Measurements from ENCODE around the gene UNK.
"Not testable (repeated sequence)": the region's sequence is repeated elsewhere in the genome, so short reads cannot be mapped to it uniquely, and the experiment has no call there.

Gene UNK

GRCh38 chr17:75856062-75856756, 71.6 kb downstream of the UNK start:
- H2AFZ ChIP-seq (ENCODE audit: low read depth, low read length): no peak overlapping the region; the same call in 1 of the 2 replicates
- no peak for TF ChIP-seq EZH2phosphoT487 (IDR thresholded peaks at IDR 0.05; ENCODE audit: low read depth)
- TF ChIP-seq, protein P1, sequence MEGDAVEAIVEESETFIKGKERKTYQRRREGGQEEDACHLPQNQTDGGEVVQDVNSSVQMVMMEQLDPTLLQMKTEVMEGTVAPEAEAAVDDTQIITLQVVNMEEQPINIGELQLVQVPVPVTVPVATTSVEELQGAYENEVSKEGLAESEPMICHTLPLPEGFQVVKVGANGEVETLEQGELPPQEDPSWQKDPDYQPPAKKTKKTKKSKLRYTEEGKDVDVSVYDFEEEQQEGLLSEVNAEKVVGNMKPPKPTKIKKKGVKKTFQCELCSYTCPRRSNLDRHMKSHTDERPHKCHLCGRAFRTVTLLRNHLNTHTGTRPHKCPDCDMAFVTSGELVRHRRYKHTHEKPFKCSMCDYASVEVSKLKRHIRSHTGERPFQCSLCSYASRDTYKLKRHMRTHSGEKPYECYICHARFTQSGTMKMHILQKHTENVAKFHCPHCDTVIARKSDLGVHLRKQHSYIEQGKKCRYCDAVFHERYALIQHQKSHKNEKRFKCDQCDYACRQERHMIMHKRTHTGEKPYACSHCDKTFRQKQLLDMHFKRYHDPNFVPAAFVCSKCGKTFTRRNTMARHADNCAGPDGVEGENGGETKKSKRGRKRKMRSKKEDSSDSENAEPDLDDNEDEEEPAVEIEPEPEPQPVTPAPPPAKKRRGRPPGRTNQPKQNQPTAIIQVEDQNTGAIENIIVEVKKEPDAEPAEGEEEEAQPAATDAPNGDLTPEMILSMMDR (IDR thresholded peaks at IDR 0.05; ENCODE audit: low read depth, low read length): peak; percentile 51; the same call in 1 of the 2 replicates

GRCh38 chr17:75859358-75859757, 74.8 kb downstream of the UNK start:
- not testable (repeated sequence) for H3K36me3 ChIP-seq (replicated peaks; ENCODE audit: low read depth, low read length); H3K4me2 ChIP-seq (ENCODE audit: low read length)

More at GRCh38 chr17:75856062-75856756, 71.6 kb downstream of the UNK start:
- peaks cover 4% of the 10 kb centered on the region for H3K36me3 ChIP-seq (replicated peaks; ENCODE audit: low read depth, low read length)
- peak overlapping the region; percentile 76 for H3K9ac ChIP-seq (ENCODE audit: low read length)
- H3K27me3 ChIP-seq (ENCODE audit: low read depth, low read length): no peaks in the 10 kb centered on the region
- H3K4me3 ChIP-seq (ENCODE audit: low read length): peak overlapping the region; percentile 82
- H3K4me1 ChIP-seq (ENCODE audit: low read length): peaks cover 25% of the 10 kb centered on the region
- peaks cover 22% of the 10 kb centered on the region for H3K79me2 ChIP-seq (ENCODE audit: low read length)
- H4K20me1 ChIP-seq (ENCODE audit: insufficient read depth, low read length): peaks cover 3% of the 10 kb centered on the region; the same call in 1 of the 2 replicates
- H3K27ac ChIP-seq (ENCODE audit: low read length): peak overlapping the region; percentile 60
- H3K4me2 ChIP-seq (ENCODE audit: low read length): peak overlapping the region; percentile 98
- no peaks in the 10 kb centered on the region for H3K9me3 ChIP-seq (ENCODE audit: insufficient read depth, low read length)

GRCh38 chr17:75861927-75862317, 77.3 kb downstream of the UNK start:
- H3K4me3 ChIP-seq (ENCODE audit: low read length): no peak overlapping the region
- no peaks in the 10 kb centered on the region for H3K27me3 ChIP-seq (ENCODE audit: low read depth, low read length)
- H4K20me1 ChIP-seq (ENCODE audit: insufficient read depth, low read length): no peaks in the 10 kb centered on the region
- no peak overlapping the region for H3K9ac ChIP-seq (ENCODE audit: low read length)
- H3K4me1 ChIP-seq (ENCODE audit: low read length): peaks cover 24% of the 10 kb centered on the region
- H3K4me2 ChIP-seq (ENCODE audit: low read length): no peak overlapping the region
- no peak overlapping the region for H2AFZ ChIP-seq (ENCODE audit: low read depth, low read length)
- no peaks in the 10 kb centered on the region for H3K9me3 ChIP-seq (ENCODE audit: insufficient read depth, low read length)
- no peak overlapping the region for H3K27ac ChIP-seq (ENCODE audit: low read length)
- TF ChIP-seq, protein P1 (IDR thresholded peaks at IDR 0.05; ENCODE audit: low read depth, low read length): no peak
- TF ChIP-seq EZH2phosphoT487 (IDR thresholded peaks at IDR 0.05; ENCODE audit: low read depth): no peak
- H3K36me3 ChIP-seq (replicated peaks; ENCODE audit: low read depth, low read length): no peaks in the 10 kb centered on the region
- H3K79me2 ChIP-seq (ENCODE audit: low read length): no peaks in the 10 kb centered on the region

More at GRCh38 chr17:75859358-75859757, 74.8 kb downstream of the UNK start:
- H3K27me3 ChIP-seq (ENCODE audit: low read depth, low read length); H3K9ac ChIP-seq (ENCODE audit: low read length); H3K27ac ChIP-seq (ENCODE audit: low read length); H3K4me3 ChIP-seq (ENCODE audit: low read length); H2AFZ ChIP-seq (ENCODE audit: low read depth, low read length); H4K20me1 ChIP-seq (ENCODE audit: insufficient read depth, low read length); H3K9me3 ChIP-seq (ENCODE audit: insufficient read depth, low read length): not testable (repeated sequence)
- Histone ChIP-seq H3K79me2 (ENCODE audit: low read length) (peaks cover 11% of the 10 kb centered on the region), H3K4me1 (ENCODE audit: low read length) (peaks cover 26% of the 10 kb centered on the region)

DNA sequence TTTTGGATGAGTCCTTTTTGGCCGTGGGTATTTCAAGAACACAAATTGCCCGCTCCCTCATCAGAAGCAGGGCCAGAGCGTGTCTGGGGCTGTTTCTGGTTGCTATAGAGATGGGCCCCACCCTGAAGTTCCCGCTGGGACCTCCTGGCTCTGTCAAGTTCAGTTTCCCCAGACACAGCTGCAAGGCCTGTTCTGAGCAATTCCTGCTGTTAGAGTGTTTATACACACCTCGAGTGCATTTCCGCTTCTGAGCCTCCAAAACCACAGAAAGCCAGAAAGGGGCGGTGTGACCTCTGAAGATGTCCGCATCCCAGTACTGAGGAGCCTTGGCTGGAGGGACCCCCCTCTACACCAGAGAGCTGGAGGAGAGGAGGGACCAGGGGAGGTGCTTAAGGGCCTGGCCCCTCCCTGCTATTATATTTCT, 79.9 kb downstream of the UNK start:
- H3K27ac ChIP-seq (ENCODE audit: low read length): no peak overlapping the region
- H3K4me3 ChIP-seq (ENCODE audit: low read length): peak overlapping the region; percentile 60
- peak overlapping the region; percentile 72 for H3K4me2 ChIP-seq (ENCODE audit: low read length)
- peak overlapping the region; percentile 84 for H2AFZ ChIP-seq (ENCODE audit: low read depth, low read length)
- H3K9me3 ChIP-seq (ENCODE audit: insufficient read depth, low read length): no peaks in the 10 kb centered on the region
- peaks cover 11% of the 10 kb centered on the region for H3K4me1 ChIP-seq (ENCODE audit: low read length)
- TF ChIP-seq, protein P1 (IDR thresholded peaks at IDR 0.05; ENCODE audit: low read depth, low read length): no peak
- no peak for TF ChIP-seq EZH2phosphoT487 (IDR thresholded peaks at IDR 0.05; ENCODE audit: low read depth)
- no peaks in the 10 kb centered on the region for H3K27me3 ChIP-seq (ENCODE audit: low read depth, low read length)
- no peaks in the 10 kb centered on the region for H4K20me1 ChIP-seq (ENCODE audit: insufficient read depth, low read length)
- H3K79me2 ChIP-seq (ENCODE audit: low read length): no peaks in the 10 kb centered on the region
- H3K9ac ChIP-seq (ENCODE audit: low read length): peak overlapping the region; percentile 28; the same call in 1 of the 2 replicates
- H3K36me3 ChIP-seq (replicated peaks; ENCODE audit: low read depth, low read length): no peaks in the 10 kb centered on the region

- Histone ChIP-seq H3K4me3 (ENCODE audit: low read length) (peak overlapping the region; percentile 60), H3K4me2 (ENCODE audit: low read length) (peak overlapping the region; percentile 72), H2AFZ (ENCODE audit: low read depth, low read length) (0 out of 2 replicates have a peak overlapping the region, but pooled peaks have one; percentile 84), H3K4me1 (ENCODE audit: low read length) (peaks cover 11% of the 10 kb centered on the region)
- not testable (repeated sequence) for H3K9me3 ChIP-seq (ENCODE audit: insufficient read depth, low read length); H3K36me3 ChIP-seq (replicated peaks; ENCODE audit: low read depth, low read length); H4K20me1 ChIP-seq (ENCODE audit: insufficient read depth, low read length); H3K27ac ChIP-seq (ENCODE audit: low read length); H3K27me3 ChIP-seq (ENCODE audit: low read depth, low read length); H3K9ac ChIP-seq (ENCODE audit: low read length); H3K79me2 ChIP-seq (ENCODE audit: low read length)
Measured at GRCh38 chr17:75864887-75865286, 80.3 kb downstream of the UNK start.

DNA sequence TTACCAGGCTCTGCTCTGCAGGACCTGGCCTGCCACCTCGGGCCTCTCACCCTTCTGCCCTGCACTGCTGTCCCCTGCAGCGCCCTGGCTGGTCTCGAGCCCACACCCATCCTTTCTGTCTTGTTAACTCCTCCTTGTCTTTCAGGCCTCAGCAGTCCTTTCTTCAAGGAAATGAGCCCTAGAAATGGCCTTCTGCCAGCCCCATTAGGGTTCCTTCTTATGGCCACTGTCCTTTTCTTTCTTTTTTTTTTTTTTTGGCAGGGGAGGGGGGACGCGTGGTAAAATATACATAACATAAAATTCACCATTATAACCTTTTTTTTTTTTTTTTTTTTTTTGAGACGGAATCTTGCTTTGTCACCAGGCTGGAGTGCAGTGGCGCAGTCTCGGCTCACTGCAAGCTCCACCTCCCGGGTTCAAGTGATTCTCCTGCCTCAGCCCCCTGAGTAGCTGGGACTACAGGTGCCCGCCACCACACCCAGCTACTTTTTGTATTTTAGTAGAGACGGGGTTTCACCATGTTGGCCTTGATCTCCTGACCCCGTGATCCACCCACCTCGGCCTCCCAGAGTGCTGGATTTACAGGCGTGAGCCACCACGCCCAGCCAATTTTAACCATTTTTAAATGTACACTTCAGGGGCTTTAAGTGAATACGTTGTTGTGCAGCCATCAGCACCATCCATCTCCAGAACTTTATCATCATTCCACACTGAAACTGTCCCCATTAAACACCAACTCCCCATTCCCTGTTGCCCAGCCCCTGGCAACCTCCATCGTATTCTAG, 81.0 kb downstream of the UNK start:
- H3K4me3 ChIP-seq (ENCODE audit: low read length); H3K27me3 ChIP-seq (ENCODE audit: low read depth, low read length); H3K27ac ChIP-seq (ENCODE audit: low read length); H3K79me2 ChIP-seq (ENCODE audit: low read length); H4K20me1 ChIP-seq (ENCODE audit: insufficient read depth, low read length); H3K9ac ChIP-seq (ENCODE audit: low read length); H3K36me3 ChIP-seq (replicated peaks; ENCODE audit: low read depth, low read length); H3K9me3 ChIP-seq (ENCODE audit: insufficient read depth, low read length); H3K4me2 ChIP-seq (ENCODE audit: low read length); H2AFZ ChIP-seq (ENCODE audit: low read depth, low read length): not testable (repeated sequence)
- H3K4me1 ChIP-seq (ENCODE audit: low read length): peaks cover 14% of the 10 kb centered on the region

All from OCI-LY3 (cell line).